ENCODE measurements around the gene ALCAM.
A peak's percentile ranks its signal among the peaks of the same experiment; 100 is the strongest.

ALCAM gene

GRCh38 chr3:105496343-105496742 is 129.6 kb downstream of the ALCAM start:
- no peak for DNase-seq

- DNase-seq: no peak
Measured at GRCh38 chr3:105497386-105497785, 130.7 kb downstream of the ALCAM start.

GRCh38 chr3:105499961-105500360 is 133.3 kb downstream of the ALCAM start:
- no peak for DNase-seq

GRCh38 chr3:105502333-105502732 is 135.6 kb downstream of the ALCAM start:
- no peak for DNase-seq

GRCh38 chr3:105503191-105503593 is 136.5 kb downstream of the ALCAM start:
- DNase-seq: no peak

- no peak for DNase-seq
Measured at GRCh38 chr3:105504440-105504951, 137.8 kb downstream of the ALCAM start.

- no peak for DNase-seq
Measured at GRCh38 chr3:105505170-105505569, 138.5 kb downstream of the ALCAM start.

GRCh38 chr3:105511031-105511430 is 144.3 kb downstream of the ALCAM start:
- no peak for DNase-seq

- DNase-seq: no peak
Measured at GRCh38 chr3:105512061-105512460, 145.4 kb downstream of the ALCAM start.

GRCh38 chr3:105513042-105513441 is 146.3 kb downstream of the ALCAM start:
- DNase-seq: no peak

GRCh38 chr3:105513886-105514285 is 147.2 kb downstream of the ALCAM start:
- DNase-seq: no peak

- no peak for DNase-seq
Measured at GRCh38 chr3:105515372-105515771, 148.7 kb downstream of the ALCAM start.

GRCh38 chr3:105516972-105517371 is 150.3 kb downstream of the ALCAM start:
- DNase-seq: no peak

- no peak for DNase-seq
Measured at GRCh38 chr3:105518203-105518602, 151.5 kb downstream of the ALCAM start.

GRCh38 chr3:105518806-105519418 is 152.2 kb downstream of the ALCAM start:
- peak; percentile 5 to 18 for DNase-seq

- DNase-seq: no peak
Measured at GRCh38 chr3:105521770-105522169, 155.1 kb downstream of the ALCAM start.

GRCh38 chr3:105523501-105523900 is 156.8 kb downstream of the ALCAM start:
- no peak for DNase-seq

- no peak for DNase-seq
Measured at GRCh38 chr3:105525531-105525930, 158.8 kb downstream of the ALCAM start.

GRCh38 chr3:105526360-105527111 is 159.8 kb downstream of the ALCAM start:
- DNase-seq: no peak

GRCh38 chr3:105527535-105527934 is 160.8 kb downstream of the ALCAM start:
- DNase-seq: no peak

- peak in 1 of 2 donors; percentile 2 for DNase-seq
Measured at GRCh38 chr3:105527949-105528348, 161.2 kb downstream of the ALCAM start.

GRCh38 chr3:105528955-105529354 is 162.2 kb downstream of the ALCAM start:
- DNase-seq: no peak

- DNase-seq: no peak
Measured at GRCh38 chr3:105529456-105529855, 162.7 kb downstream of the ALCAM start.

GRCh38 chr3:105532251-105532650 is 165.5 kb downstream of the ALCAM start:
- DNase-seq: no peak

Measured in stimulated activated CD4-positive, alpha-beta T cell treated with anti-CD3 and anti-CD28 coated beads, Interleukin-2, amount 100 ng/mL, for 24 hours (primary cell).